GM18870 (cell line): ENCODE measurements around the gene ARHGAP20.

Experiments
- ATAC-seq: cut with Tn5 transposase; IDR thresholded peaks from one replicate; pipeline ENCODE4 v1.9.1; 2021; ENCODE audit warnings: moderate library complexity; ENCODE audit not compliant: unreplicated experiment

Gene ARHGAP20

GRCh38 chr11:110527146-110527545 lies 185.1 kb downstream of the ARHGAP20 start:
- no peak for ATAC-seq
